ENCODE measurements around the gene RAP1A. TPM values are rescaled to one million over a fixed set of nuclear protein-coding genes. Genes with fewer than 3 reads are reported as not detected.

RAP1A gene
- total RNA-seq, 4 donors from 2014 or later, result 34.0 to 87.2 (median 57.7) TPM

GRCh38 chr1:111582016-111582415 is 37.6 kb upstream of the RAP1A start:
- Histone ChIP-seq H3K27me3 (no peaks in the 10 kb centered on the region), H3K36me3 (no peaks in the 10 kb centered on the region), H3K4me1 (peaks cover 0 to 11% (median 8%) of the 10 kb centered on the region in 4 donors), H3K4me3 (no peak overlapping the region), H3K9me3 (no peaks in the 10 kb centered on the region), H3K27ac (peak overlapping the region in 3 of 4 donors; percentile 26 to 46 (median 33))
- no peak for DNase-seq
- TF ChIP-seq EP300 (IDR thresholded peaks at IDR 0.05; ENCODE audit: low read depth), result no peak
- no peak for TF ChIP-seq CTCF (IDR thresholded peaks at IDR 0.05)
- TF ChIP-seq POLR2A (IDR thresholded peaks at IDR 0.05), result no peak
- no peak for TF ChIP-seq POLR2AphosphoS5 (IDR thresholded peaks at IDR 0.05)
- intact Hi-C loops (cut with DNase I; ENCODE audit: low total_unique reads) (no loop called here), in situ Hi-C loops (cut with MboI; ENCODE audit: low pct_ligation_motif_present in 1 of 4, low pct_unique_long_range_greater_than_20kb in 1 of 4, low sequenced_read_pairs in 3 of 4) (no loop called here)
- 83 to 88% methylated on average over 1 of the region's 1 CpG for WGBS, 2 donors (ENCODE audit: low coverage in 1 of 2)

- WGBS, 2 donors (ENCODE audit: low coverage in 1 of 2), result 79 to 81% methylated on average over 7 to 8 of the region's 8 CpGs
Observed at GRCh38 chr1:111582644-111583618, 36.7 kb upstream of the RAP1A start.

GRCh38 chr1:111585447-111586086 is 34.0 kb upstream of the RAP1A start:
- intact Hi-C loops (cut with DNase I; ENCODE audit: low total_unique reads), result no loop called here
- 75 to 80% methylated on average over 1 of the region's 1 CpG for WGBS, 2 donors (ENCODE audit: low coverage in 1 of 2)

More at GRCh38 chr1:111582644-111583618, 36.7 kb upstream of the RAP1A start:
- intact Hi-C loops (cut with DNase I; ENCODE audit: low total_unique reads) (no loop called here), in situ Hi-C loops (cut with MboI; ENCODE audit: low pct_ligation_motif_present in 1 of 4, low pct_unique_long_range_greater_than_20kb in 1 of 4, low sequenced_read_pairs in 3 of 4) (no loop called here)
- Histone ChIP-seq H3K27ac (peak overlapping the region in 3 of 4 donors; percentile 26 to 46 (median 33)), H3K4me1 (peaks cover 0 to 9% (median 7%) of the 10 kb centered on the region in 4 donors), H3K4me3 (no peak overlapping the region), H3K36me3 (no peaks in the 10 kb centered on the region), H3K27me3 (no peaks in the 10 kb centered on the region), H3K9me3 (no peaks in the 10 kb centered on the region)
- no peak for TF ChIP-seq POLR2A (IDR thresholded peaks at IDR 0.05)
- TF ChIP-seq CTCF (IDR thresholded peaks at IDR 0.05), result no peak
- TF ChIP-seq EP300 (IDR thresholded peaks at IDR 0.05; ENCODE audit: low read depth), result no peak
- TF ChIP-seq POLR2AphosphoS5 (IDR thresholded peaks at IDR 0.05), result no peak
- no peak for DNase-seq

More at GRCh38 chr1:111585447-111586086, 34.0 kb upstream of the RAP1A start:
- TF ChIP-seq POLR2AphosphoS5 (IDR thresholded peaks at IDR 0.05) (no peak), CTCF (IDR thresholded peaks at IDR 0.05) (no peak), POLR2A (IDR thresholded peaks at IDR 0.05) (no peak), EP300 (IDR thresholded peaks at IDR 0.05; ENCODE audit: low read depth) (no peak)
- H3K9me3 ChIP-seq, result no peaks in the 10 kb centered on the region
- in situ Hi-C loops (cut with MboI; ENCODE audit: low pct_ligation_motif_present in 1 of 4, low pct_unique_long_range_greater_than_20kb in 1 of 4, low sequenced_read_pairs in 3 of 4), result no loop called here
- no peak for DNase-seq
- H3K4me3 ChIP-seq, result no peak overlapping the region
- H3K27me3 ChIP-seq, result no peaks in the 10 kb centered on the region
- H3K27ac ChIP-seq, result no peak overlapping the region
- peaks cover 0 to 9% (median 7%) of the 10 kb centered on the region in 4 donors for H3K4me1 ChIP-seq
- no peaks in the 10 kb centered on the region for H3K36me3 ChIP-seq

All from transverse colon (tissue), 4 donors.